Stimulated activated naive CD8-positive, alpha-beta T cell treated with anti-CD3 and anti-CD28 coated beads, Interleukin-15, Interleukin-2, amounts not matched to agents 100 ng/mL and 50 ng/mL, for 24 hours (primary cell): ENCODE results near the gene PRM3.
A peak's percentile ranks its signal among the peaks of the same experiment; 100 is the strongest.

ENCODE experiments used
- H3K27ac Mint-ChIP-seq: one replicate; pipeline ENCODE4 v1.8.0; 2021; ENCODE audit warnings: mild to moderate bottlenecking, mixed read lengths
- H3K27me3 Mint-ChIP-seq: one replicate; pipeline ENCODE4 v1.8.0; 2021; ENCODE audit warnings: mixed read lengths
- H3K36me3 Mint-ChIP-seq: one replicate; pipeline ENCODE4 v1.8.0; 2021; ENCODE audit warnings: low read depth, mixed read lengths
- H3K4me1 Mint-ChIP-seq: one replicate; pipeline ENCODE4 v1.8.0; 2021; ENCODE audit warnings: low read depth, mixed read lengths
- H3K4me3 Mint-ChIP-seq: one replicate; pipeline ENCODE4 v1.8.0; 2021; ENCODE audit warnings: mild to moderate bottlenecking, mixed read lengths
- H3K9me3 Mint-ChIP-seq: one replicate; pipeline ENCODE4 v1.8.0; 2021; ENCODE audit warnings: mixed read lengths

The PRM3 gene, protein sequence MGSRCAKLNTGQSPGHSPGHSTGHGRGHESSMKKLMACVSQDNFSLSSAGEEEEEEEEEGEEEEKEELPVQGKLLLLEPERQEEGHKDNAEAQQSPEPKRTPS

DNA sequence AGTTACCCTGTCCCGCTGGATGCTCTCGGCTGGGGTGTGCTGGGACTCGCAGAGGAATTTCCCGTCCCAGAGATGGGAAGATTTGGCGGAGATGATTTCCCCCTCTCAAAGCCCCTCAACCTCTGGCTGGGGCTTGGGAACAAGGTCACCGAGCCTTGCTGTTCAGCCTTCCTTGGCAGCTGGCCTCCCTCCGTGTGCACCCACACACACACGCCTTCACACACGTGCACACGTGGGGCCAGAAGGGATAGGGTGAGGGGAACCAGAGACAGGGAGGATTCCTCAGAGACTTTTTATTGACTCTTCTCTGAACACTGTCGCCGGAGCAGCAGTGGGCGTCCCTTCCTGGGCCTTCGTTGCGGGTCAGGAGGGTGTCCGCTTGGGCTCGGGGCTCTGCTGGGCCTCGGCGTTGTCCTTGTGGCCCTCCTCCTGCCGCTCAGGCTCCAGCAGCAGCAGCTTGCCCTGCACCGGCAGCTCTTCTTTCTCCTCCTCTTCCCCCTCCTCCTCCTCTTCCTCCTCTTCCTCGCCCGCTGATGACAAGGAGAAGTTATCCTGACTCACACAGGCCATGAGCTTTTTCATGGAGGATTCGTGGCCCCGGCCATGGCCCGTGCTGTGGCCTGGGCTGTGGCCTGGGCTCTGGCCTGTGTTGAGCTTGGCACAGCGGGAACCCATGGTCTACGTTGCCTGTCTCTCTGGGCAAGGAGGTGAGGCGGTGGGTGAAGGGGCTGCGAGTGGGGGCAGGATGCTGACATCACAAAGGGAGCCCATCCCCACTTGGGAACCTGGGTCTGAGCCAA lies at the start of gene PRM3:
Gene PRM3 (minus strand): TSS at position 709 of the 800 bp plus-strand sequence. CDS start 34 bp downstream, at position 675.
- H3K9me3 Mint-ChIP-seq = no peaks in the 10 kb centered on the region
- no peak within 1 kb of the TSS for H3K27ac Mint-ChIP-seq
- no peaks in the 10 kb centered on the region for H3K27me3 Mint-ChIP-seq
- H3K4me1 Mint-ChIP-seq = no peaks in the 10 kb centered on the region
- H3K36me3 Mint-ChIP-seq = no peaks in the 10 kb centered on the region
- no peak within 1 kb of the TSS for H3K4me3 Mint-ChIP-seq

DNA sequence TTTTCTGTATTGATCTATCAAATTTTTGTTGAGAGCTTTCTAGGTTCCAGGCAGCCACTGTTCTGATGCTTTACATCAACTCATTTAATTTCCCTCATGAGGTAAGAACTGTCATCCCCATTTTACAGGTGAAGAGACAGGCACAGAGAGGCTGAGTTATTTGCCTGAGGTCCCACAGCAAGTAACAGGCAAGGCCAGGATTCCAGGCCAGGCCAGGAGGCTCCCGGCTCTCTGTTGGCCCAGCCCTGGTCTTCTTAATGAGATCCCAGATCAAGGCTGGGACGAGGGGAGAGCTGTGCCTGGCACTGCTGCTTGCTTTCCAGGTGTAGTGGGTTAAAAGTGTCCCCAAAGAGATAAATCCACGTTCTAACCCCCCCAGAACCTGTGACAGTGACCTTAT lies 49.4 kb upstream of the PRM3 start:
- Mint-ChIP-seq H3K27me3 (no peaks in the 10 kb centered on the region), H3K36me3 (no peaks in the 10 kb centered on the region), H3K4me3 (no peak overlapping the region), H3K9me3 (no peaks in the 10 kb centered on the region), H3K27ac (no peak overlapping the region), H3K4me1 (peaks cover 30% of the 10 kb centered on the region)

DNA sequence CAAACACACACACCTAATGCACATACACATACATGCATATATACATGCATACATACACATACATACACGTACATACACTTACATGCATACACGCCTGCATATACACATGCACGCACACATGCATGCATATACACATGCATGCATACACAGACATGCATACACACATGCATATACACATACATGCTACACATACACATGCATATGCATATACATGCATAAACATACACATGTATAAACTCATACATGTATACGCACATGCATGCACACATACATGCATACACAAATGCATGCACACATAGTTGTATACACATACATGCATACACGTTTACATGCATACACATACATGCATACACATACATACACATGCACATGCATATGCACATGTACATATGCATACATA lies 48.2 kb upstream of the PRM3 start:
- Mint-ChIP-seq H3K4me1 (peaks cover 18% of the 10 kb centered on the region), H3K9me3 (no peaks in the 10 kb centered on the region), H3K27ac (no peak overlapping the region), H3K4me3 (no peak overlapping the region), H3K36me3 (no peaks in the 10 kb centered on the region), H3K27me3 (no peaks in the 10 kb centered on the region)

DNA sequence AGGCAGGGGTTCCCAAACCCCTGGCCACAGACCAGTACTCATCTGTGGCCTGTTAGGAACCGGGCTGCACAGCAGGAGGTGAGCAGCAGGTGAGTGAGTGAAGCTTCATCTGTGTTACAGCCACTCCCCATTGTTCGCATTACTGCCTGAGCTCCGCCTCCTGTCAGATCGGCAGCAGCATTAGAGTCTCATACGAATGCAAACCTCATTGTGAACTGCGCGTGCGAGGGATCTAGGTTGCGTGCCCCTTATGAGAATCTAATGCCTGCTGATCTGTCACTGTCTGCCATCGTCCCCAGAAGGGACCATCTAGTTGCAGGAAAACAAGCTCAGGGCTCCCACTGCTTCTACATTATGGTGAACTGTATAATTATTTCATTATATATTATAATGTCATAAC lies 46.7 kb upstream of the PRM3 start:
- H3K27me3 Mint-ChIP-seq = no peaks in the 10 kb centered on the region
- H3K36me3 Mint-ChIP-seq = no peaks in the 10 kb centered on the region
- no peak overlapping the region for H3K27ac Mint-ChIP-seq
- H3K4me3 Mint-ChIP-seq = no peak overlapping the region
- no peaks in the 10 kb centered on the region for H3K9me3 Mint-ChIP-seq
- H3K4me1 Mint-ChIP-seq = peaks cover 6% of the 10 kb centered on the region

DNA sequence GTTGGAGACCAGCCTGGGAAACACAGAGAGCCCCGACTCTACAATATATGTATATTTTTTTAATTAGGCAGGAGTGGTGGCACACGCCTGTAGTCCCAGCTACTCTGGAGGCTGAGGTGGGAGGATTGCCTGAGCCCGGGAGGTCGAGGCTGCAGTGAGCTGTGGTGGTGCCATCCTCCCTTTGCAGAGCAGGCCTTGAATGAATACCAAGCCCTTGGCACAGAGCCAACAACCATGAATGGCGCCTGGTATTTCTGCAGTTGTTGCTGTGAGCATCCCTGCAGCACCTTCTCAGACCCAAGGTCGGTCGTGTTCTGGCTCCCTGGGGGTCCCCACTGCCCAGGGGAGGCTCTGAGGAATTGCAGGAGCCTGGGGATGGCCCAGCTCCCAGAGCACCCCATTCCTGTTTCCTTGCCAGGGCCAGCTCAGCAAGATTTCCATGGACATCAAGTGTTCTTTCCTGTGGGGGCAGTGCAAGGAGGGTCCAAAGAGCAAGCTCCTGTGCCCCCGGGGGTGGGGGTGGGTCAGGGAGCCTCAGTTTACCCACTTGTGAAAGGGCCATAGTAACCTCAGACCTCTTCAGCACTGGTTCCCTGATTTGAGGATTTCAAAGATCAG lies 46.2 kb upstream of the PRM3 start:
- H3K36me3 Mint-ChIP-seq = no peaks in the 10 kb centered on the region

DNA sequence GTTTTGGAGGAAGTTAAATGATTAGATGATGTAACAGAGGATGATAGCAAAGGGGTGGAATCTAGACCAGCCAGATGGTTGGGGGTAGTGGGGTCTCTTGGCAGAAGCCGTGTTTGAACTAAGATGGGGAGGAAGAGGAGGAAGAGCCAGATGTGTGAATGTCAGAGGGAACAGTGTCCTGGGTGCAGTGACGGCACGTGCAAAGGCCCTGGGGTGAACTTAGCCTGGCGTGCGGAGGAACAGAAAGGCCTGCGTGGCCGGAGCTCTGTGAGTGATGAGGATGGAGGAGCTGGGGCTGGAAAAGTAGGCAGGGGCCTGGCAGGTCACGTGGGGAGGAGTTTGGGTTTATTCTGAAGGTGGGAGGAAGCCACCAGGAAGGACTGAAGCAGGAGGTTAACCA lies 45.4 kb upstream of the PRM3 start:
- Mint-ChIP-seq H3K9me3 (no peaks in the 10 kb centered on the region), H3K27me3 (no peaks in the 10 kb centered on the region), H3K4me3 (no peak overlapping the region), H3K27ac (peak overlapping the region; percentile 16), H3K36me3 (no peaks in the 10 kb centered on the region), H3K4me1 (peaks cover 3% of the 10 kb centered on the region)

More for the DNA sequence above, 46.2 kb upstream of the PRM3 start:
- Mint-ChIP-seq H3K9me3 (no peaks in the 10 kb centered on the region), H3K27me3 (no peaks in the 10 kb centered on the region), H3K4me1 (peaks cover under 1% of the 10 kb centered on the region), H3K27ac (no peak overlapping the region), H3K4me3 (no peak overlapping the region)

DNA sequence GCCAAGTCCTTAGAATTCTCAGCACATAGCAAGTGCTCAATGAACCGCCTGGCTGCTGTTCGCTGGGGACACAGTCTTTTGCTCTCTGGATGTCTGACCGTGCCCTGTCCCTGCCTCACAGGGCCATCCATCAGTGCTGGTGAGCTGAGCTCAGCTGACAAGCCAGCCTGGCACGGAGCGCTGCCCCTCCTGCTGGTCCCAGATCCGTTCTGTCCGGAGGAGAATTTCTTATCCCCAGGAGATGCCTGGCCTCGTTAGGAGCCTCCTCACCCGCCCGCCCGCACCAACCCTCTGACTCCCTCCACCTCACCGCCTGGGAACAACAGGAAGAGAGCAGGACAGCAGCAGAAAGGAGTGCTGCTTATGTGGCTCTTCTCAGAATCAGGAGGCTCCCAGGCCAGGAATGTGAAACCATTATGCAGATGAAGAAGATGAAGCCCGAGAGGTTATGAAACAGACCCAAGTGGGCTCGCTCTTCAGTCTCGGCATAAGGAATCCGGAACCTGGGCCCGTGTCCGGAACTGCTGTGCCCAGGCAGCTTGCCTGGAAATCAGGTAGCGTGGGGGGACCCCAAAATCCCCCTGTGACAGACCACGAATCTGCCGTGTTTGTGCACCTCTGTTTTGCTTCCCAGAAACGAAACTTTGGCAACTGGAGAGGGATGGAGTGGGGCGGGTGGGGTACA lies 43.0 kb upstream of the PRM3 start:
- H3K4me3 Mint-ChIP-seq = no peak overlapping the region
- H3K27ac Mint-ChIP-seq = no peak overlapping the region
- H3K27me3 Mint-ChIP-seq = no peaks in the 10 kb centered on the region
- no peaks in the 10 kb centered on the region for H3K9me3 Mint-ChIP-seq
- H3K36me3 Mint-ChIP-seq = no peaks in the 10 kb centered on the region
- H3K4me1 Mint-ChIP-seq = peaks cover 26% of the 10 kb centered on the region

DNA sequence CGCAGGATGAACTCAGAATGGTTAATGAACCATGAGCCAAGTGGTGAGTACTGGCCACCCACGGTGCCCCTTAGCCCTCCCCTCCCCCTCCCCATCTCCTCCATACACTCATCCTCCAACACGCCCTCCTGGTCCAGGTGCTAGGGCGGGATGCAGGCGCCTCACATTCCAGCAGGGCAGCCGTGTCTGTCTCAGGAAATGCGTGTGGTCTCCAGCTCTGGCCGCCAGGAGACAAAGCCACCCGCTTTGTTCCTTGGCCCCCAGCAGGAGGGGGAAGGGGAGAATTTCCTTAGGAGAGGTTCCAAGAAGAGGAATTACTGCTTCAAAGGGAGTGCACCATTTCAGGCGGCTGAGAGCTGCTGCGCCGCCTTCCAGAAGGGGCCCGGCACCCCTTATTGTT lies 42.1 kb upstream of the PRM3 start:
- Mint-ChIP-seq H3K27me3 (no peaks in the 10 kb centered on the region), H3K27ac (no peak overlapping the region), H3K9me3 (no peaks in the 10 kb centered on the region), H3K4me3 (no peak overlapping the region), H3K4me1 (peaks cover 35% of the 10 kb centered on the region), H3K36me3 (no peaks in the 10 kb centered on the region)

DNA sequence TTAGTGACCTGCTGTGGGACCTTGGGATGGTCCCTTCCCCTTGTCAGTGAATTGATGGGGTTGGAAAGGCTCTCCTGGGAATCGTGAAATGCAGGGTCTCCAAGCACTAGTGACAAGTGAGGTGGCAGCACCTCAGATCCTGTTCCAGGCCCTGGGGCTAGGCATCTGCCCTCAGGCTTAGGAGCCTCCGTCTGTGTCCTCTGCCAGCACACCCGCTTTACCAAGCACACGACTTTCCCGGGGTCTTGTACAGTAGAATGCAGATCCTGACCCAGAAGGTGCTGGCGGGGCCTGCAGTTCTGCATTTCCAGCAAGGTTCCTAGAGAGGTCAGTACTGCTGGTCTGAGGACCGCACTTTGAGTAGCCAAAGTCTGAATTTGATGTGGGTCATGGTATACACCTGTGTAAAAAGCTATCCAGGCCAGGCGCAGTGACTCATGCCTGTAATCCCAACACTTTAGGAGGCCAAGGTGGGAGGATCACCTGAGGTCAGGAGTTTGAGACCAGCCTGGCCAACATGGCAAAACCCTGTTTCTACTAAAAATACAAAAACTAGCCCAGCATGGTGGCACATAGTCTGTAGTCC lies 41.0 kb upstream of the PRM3 start:
- H3K27ac Mint-ChIP-seq = no peak overlapping the region
- no peaks in the 10 kb centered on the region for H3K36me3 Mint-ChIP-seq
- H3K9me3 Mint-ChIP-seq = no peaks in the 10 kb centered on the region
- peaks cover 45% of the 10 kb centered on the region for H3K4me1 Mint-ChIP-seq
- no peak overlapping the region for H3K4me3 Mint-ChIP-seq
- H3K27me3 Mint-ChIP-seq = no peaks in the 10 kb centered on the region

DNA sequence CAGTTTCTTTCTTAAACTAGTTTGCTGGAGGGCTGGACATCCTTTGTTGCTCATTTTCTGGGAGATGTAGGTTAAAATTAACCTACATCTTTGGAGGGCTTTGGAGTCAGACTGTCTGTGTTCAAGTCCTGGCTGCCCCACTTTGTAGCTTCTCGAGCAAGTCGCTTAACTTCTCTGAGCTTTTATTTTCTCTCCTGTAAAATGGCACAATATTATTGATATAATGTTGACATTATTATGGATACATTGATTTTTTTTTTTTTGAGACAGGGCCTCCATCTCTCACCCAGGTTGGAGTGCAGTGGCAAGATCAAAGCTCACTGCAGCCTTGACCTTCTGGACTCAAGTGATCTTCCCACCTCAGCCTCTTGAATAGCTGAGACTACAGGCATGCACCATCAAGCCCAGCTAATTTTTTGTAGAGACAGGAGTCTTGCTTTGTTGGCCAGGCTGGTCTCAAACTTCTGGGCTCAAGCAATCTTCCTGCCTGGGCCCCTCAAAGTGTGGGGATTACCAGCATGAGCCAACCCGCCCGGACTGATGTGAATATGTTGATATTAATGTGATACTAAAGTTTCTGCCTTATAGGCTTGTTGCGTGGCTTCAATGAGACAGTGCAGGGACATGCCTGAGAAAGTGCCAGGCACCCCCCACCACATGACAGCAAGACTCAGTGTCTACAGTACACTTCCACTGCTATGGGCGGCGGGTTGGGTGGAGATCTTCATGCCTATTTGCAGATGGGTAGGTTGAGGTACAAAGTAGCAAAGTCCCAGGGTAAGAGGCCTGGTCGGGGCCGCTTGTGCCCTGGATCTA lies 40.3 kb upstream of the PRM3 start:
- no peak overlapping the region for H3K4me3 Mint-ChIP-seq
- no peaks in the 10 kb centered on the region for H3K36me3 Mint-ChIP-seq
- no peak overlapping the region for H3K27ac Mint-ChIP-seq
- H3K27me3 Mint-ChIP-seq = no peaks in the 10 kb centered on the region
- H3K9me3 Mint-ChIP-seq = no peaks in the 10 kb centered on the region
- peaks cover 46% of the 10 kb centered on the region for H3K4me1 Mint-ChIP-seq

DNA sequence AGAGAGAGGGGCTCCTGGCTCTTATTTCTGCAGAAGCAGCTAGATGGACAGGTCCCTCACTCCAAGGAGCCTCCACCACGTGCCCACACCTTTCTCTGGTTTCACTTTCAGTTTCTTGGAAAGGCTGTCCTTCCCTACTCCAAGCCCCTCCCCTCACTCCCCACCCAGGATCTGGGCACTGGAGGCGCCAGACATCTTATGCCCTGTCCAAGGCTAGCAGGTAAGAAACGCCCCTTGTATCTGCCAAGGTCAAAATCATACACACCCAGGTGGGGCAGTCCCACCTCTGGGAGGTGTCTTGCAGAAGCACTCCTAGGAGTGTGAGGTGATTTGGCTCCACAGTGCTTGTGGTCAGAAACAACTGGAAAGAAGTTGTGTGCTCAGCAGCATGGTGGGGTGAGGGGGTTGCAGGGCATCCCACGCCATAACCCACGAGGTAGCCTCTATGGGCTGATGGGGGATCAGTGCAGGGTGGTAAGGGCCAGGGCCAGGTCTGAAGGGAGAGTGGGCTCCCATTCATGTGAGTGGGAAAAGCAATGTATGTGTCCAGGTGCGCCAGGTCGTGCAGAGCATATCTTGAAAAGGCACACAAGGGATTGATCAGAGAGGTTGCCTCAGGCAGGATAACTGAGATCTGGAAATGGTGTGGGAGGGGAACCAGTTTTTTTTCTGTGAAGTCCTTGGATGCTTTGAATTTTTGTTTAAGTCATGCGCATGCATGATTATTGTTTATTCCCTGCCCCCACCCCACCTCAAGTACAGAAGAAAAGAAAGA lies 39.5 kb upstream of the PRM3 start:
- H3K27me3 Mint-ChIP-seq = no peaks in the 10 kb centered on the region
- peak overlapping the region; percentile 5 for H3K4me3 Mint-ChIP-seq
- peak overlapping the region; percentile 12 for H3K27ac Mint-ChIP-seq
- no peaks in the 10 kb centered on the region for H3K36me3 Mint-ChIP-seq
- peaks cover 52% of the 10 kb centered on the region for H3K4me1 Mint-ChIP-seq
- H3K9me3 Mint-ChIP-seq = no peaks in the 10 kb centered on the region

DNA sequence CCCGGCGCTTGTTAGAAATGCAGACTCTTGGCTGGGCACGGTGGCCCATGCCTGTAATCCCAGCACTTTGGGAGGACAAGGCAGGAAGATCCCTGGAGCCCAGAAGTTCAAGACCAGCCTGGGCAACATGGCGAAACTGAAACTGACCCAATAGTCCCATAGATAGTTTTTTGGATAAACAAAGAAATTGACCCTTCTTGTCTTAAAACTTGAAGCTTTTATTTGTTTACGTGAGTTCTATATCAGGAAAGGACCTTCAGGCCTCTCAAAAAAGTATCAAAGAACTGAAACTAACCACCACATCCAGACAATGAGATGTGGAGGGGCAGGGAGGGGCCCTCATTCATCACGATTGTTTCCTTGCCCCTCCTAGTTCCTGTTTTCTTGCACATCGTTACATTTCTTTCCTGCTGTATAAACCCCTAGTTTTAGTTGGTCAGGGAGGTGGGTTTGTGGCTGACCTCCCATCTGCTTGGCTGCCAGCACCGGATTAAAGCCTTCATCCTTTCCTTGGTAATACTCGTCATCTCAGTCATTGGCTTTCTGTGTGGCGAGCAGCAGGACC lies 37.6 kb upstream of the PRM3 start:
- Mint-ChIP-seq H3K36me3 (no peaks in the 10 kb centered on the region), H3K9me3 (no peaks in the 10 kb centered on the region), H3K27me3 (no peaks in the 10 kb centered on the region), H3K4me1 (peaks cover 58% of the 10 kb centered on the region), H3K27ac (peak overlapping the region; percentile 79), H3K4me3 (no peak overlapping the region)

DNA sequence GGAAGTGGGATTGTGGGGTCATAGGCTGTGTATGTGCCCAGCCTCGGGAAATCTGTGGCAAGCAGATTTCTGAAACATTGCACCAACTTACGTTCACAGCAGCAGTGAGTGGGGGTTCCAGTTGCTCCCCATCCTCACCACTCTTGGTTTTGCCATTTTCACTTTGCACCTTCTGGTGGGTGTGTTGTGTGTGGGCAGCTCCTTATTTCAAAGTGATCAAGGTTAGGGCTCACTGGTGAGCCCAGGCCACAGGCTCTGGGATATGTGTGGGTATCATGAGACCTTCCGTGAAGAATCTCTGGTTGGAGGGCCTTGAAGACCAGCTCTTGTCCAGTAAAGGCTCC lies 37.2 kb upstream of the PRM3 start:
- no peak overlapping the region for H3K4me3 Mint-ChIP-seq

More for the DNA sequence above, 37.2 kb upstream of the PRM3 start:
- Mint-ChIP-seq H3K36me3 (no peaks in the 10 kb centered on the region), H3K9me3 (no peaks in the 10 kb centered on the region), H3K27me3 (no peaks in the 10 kb centered on the region), H3K27ac (peak overlapping the region; percentile 79), H3K4me1 (peaks cover 58% of the 10 kb centered on the region)
